Thymus (tissue), 11 donors: ENCODE data around the gene IGF2. TPM values are rescaled to one million over a fixed set of nuclear protein-coding genes. Genes with fewer than 3 reads are reported as not detected.

Source experiments
- DNase-seq, 9 donors: peaks; one replicate each; pipeline ENCODE4 v3.0.0-alpha.2; 2013; ENCODE audit warnings: low spot score in 9 of 9, low read depth in 6 of 9, missing footprints in 1 of 9
- H3K27ac ChIP-seq, 2 donors: one replicate each; pipeline ENCODE4 v1.5.1; 2013; ENCODE audit warnings: control low read depth in 1 of 2, low read depth in 1 of 2, low read length in 1 of 2, mild to moderate bottlenecking in 1 of 2, moderate library complexity in 1 of 2
- H3K27me3 ChIP-seq, 2 donors: one replicate each; pipeline ENCODE4 v1.5.1; 2013; ENCODE audit warnings: low read length in 1 of 2; ENCODE audit not compliant: control insufficient read depth in 2 of 2, insufficient read depth in 1 of 2
- H3K36me3 ChIP-seq, 2 donors: one replicate each; pipeline ENCODE4 v1.5.1; 2013; ENCODE audit warnings: low read length in 1 of 2, mild to moderate bottlenecking in 1 of 2, moderate library complexity in 1 of 2; ENCODE audit not compliant: control insufficient read depth in 2 of 2, insufficient read depth in 2 of 2
- H3K4me1 ChIP-seq, 2 donors: one replicate each; pipeline ENCODE4 v1.5.1; 2013; ENCODE audit warnings: low read length in 2 of 2; ENCODE audit not compliant: control insufficient read depth in 2 of 2, insufficient read depth in 2 of 2
- H3K4me3 ChIP-seq, 2 donors: one replicate each; pipeline ENCODE4 v1.5.1; 2013; ENCODE audit warnings: low read length in 2 of 2, control low read depth in 1 of 2, mild to moderate bottlenecking in 1 of 2
- H3K9me3 ChIP-seq, 2 donors: one replicate each; pipeline ENCODE4 v1.5.1; 2013; ENCODE audit warnings: low read length in 1 of 2, mild to moderate bottlenecking in 1 of 2; ENCODE audit not compliant: control insufficient read depth in 2 of 2, insufficient read depth in 1 of 2
- WGBS: extraction: QIAGEN DNeasy Blood & Tissue Kit; methylation state at CpG from one replicate; pipeline ENCODE4 v1.1.7; 2013; 5-methylcytosine and 5-hydroxymethylcytosine counted together
- polyA plus RNA-seq: library from polyadenylated mRNA; stranded (reverse); fragments of 200-250 nt; gene quantifications from one replicate; pipeline ENCODE4 v1.2.3, GENCODE V29; 2013
- total RNA-seq: library from RNA; stranded (reverse); fragments of 120-200 nt; gene quantifications from one replicate; pipeline ENCODE4 v1.2.4, GENCODE V29; 2013
- donor health status: healthy.

IGF2 gene
- total and polyA plus RNA-seq, 2 donors = 7.2 to 38.2 TPM

DNA sequence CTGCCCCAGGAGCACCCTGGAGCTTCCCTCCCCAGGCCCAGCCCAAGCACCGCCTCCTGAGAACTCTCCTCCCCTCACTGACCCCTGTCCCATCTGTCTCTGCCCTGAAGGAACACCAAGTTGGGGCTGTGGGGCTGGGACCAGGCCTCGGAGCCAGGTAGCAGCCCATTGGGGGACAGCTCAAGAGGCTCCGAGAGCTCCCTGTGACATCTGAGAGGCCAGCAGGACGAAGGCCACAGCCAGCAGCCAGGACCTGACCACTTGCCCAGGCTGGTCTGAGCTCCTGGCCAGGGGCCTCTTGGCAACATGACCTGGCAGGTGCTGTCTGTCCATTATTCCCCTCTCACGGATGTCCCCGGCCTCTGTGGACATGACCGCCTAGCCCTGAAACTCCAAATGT lies 33.7 kb downstream of the IGF2 start:
- WGBS = 91% methylated on average over 7 of the region's 7 CpGs
- Histone ChIP-seq H3K27me3 (peaks cover 0 to 22% of the 10 kb centered on the region in 2 donors), H3K27ac (no peak overlapping the region), H3K4me3 (no peak overlapping the region), H3K9me3 (no peaks in the 10 kb centered on the region), H3K4me1 (peaks cover 0 to 3% of the 10 kb centered on the region in 2 donors), H3K36me3 (no peaks in the 10 kb centered on the region)
- DNase-seq = no peak

DNA sequence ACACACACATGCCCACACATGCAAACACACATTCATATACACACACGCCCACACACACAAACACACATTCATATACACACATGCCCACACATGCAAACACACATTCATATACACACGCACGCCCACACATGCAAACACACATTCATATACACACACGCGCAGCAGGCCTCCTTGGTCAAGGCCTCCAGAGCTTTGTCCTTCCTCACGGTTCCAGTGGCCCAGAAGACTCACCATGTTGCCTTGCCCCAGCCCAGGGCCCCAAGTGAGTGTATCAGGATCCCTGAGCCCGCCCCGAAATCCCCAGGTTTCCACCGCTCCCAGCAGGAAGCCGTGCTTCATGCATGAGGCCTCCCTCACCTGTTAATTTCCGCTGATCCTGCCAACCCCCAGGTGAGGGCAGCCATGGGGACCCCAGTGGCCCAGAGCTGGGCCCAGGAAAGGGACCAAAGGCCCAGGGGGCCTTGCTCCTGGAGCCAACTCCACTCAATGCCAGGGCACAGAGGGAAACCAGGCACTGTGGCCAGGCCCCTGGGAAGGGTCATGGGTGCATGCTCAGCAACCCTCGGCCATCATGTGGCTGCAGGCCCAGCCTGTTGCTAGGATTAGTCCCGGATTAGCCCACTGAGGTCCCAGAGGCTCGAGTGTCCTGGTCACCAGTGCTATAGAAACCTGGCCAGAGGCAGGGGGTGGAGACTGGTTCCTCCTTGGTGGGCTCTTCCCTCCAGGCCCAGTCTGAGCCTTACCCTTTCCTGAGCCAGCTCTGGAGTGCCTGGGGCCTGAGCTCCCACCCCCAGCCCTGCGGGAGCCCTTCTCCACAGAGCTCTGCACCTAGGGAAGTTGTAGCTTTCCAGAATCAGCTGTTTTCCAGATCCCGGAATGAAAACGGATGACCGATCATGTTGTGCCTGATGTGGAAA lies 34.4 kb downstream of the IGF2 start:
- Histone ChIP-seq H3K4me1 (peaks cover 0 to 2% of the 10 kb centered on the region in 2 donors), H3K27me3 (peaks cover 0 to 21% of the 10 kb centered on the region in 2 donors), H3K27ac (no peak overlapping the region), H3K9me3 (no peaks in the 10 kb centered on the region), H3K4me3 (no peak overlapping the region), H3K36me3 (no peaks in the 10 kb centered on the region)
- WGBS = 94% methylated on average over 18 of the region's 18 CpGs
- DNase-seq = no peak

DNA sequence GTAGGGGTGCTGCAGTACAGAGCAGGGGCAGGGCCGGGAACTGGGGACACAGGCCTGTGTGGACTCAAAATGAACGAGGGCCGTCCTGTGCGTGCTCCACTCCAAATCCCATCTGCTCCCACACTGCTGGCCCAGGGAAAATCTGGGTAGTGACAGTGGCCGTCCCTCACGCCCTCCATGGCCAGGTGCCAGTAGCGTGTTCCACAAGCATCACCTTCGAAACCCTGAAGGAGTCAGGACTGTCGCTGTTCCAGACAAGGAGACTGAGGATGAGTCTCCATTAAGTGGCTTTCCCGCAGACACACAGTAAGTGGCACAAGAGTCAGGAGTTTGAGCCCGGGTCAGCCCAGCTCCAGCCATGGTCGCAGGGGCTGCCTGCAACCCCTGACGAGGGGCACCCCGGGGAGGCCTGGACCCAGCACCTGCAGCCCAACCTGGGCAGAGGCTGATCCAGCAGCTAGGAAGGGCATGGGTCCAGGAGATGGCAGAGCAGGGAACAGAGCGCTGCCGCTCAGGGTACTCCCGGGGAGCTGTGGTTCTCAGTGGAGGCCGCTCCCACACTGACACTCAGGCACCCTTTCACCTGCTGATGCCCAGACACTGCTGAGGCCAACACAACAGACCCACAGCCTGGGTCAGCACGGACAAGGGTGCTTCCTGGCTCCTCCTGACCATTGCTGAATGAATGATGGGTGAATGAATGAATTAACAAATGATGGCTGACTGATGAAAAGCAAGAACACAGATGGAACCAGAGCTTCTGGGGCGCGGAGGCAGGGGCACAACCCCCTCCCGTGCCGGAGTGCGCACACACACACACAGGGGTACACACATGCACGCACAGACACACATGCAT lies 35.3 kb downstream of the IGF2 start:
- H3K4me3 ChIP-seq = no peak overlapping the region
- no peaks in the 10 kb centered on the region for H3K9me3 ChIP-seq
- H3K27ac ChIP-seq = no peak overlapping the region
- WGBS = 97% methylated on average over 25 of the region's 25 CpGs
- no peaks in the 10 kb centered on the region for H3K4me1 ChIP-seq
- no peak for DNase-seq
- peaks cover 0 to 13% of the 10 kb centered on the region in 2 donors for H3K27me3 ChIP-seq
- no peaks in the 10 kb centered on the region for H3K36me3 ChIP-seq

DNA sequence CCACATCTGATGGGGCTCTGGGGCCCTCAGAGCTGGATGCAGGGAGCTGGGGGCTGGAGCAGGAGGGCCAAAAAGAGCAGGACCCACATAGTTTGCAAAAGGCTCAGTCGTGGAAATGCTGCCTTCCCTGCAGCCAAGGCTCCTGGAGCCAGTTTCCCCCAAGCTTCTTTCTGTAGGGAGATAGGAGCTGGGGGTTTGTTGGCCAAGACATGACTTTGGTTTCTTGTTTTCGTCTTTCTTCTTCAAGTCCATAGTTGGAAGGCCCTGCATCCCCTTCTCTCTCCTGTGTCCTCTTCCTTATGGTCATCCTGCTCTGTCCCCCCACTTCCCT lies 36.3 kb downstream of the IGF2 start:
- DNase-seq = no peak
- H3K27ac ChIP-seq = no peak overlapping the region

GRCh38 chr11:2102132-2102882 lies 36.9 kb downstream of the IGF2 start:
- no peak overlapping the region for H3K4me3 ChIP-seq
- DNase-seq = no peak
- no peaks in the 10 kb centered on the region for H3K4me1 ChIP-seq
- H3K9me3 ChIP-seq = no peaks in the 10 kb centered on the region
- WGBS = 63% methylated on average over 8 of the region's 8 CpGs
- no peak overlapping the region for H3K27ac ChIP-seq
- H3K27me3 ChIP-seq = peaks cover 0 to 5% of the 10 kb centered on the region in 2 donors
- H3K36me3 ChIP-seq = no peaks in the 10 kb centered on the region

More for the DNA sequence above, 36.3 kb downstream of the IGF2 start:
- Histone ChIP-seq H3K36me3 (no peaks in the 10 kb centered on the region), H3K4me3 (no peak overlapping the region), H3K9me3 (no peaks in the 10 kb centered on the region), H3K27me3 (peaks cover 0 to 5% of the 10 kb centered on the region in 2 donors), H3K4me1 (no peaks in the 10 kb centered on the region)
- WGBS = 80% methylated on average over 2 of the region's 2 CpGs

DNA sequence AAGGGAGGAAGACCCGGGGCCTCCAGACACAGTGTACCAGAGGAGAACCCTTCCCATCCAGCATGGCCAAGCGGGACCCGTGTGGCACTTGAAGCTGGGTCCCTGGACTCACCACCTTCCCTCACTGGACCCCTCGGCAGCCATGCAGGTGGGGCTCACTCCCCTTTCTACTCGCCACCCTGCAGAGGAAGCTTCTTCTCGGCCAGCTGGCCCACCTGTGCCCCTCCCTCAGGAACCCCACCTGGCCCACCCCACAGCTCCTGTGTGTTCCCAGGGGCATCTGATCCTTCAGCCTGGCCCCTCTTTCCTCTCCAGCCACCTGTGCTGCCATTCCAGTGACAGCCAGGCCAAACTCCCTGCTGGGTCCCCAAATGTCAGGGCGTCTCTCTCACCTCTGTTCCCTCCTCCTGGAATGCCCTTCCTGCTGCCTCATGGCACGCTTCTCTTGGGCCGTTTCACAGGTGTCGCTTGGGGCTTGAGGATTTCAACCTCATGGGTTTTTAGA lies 38.0 kb downstream of the IGF2 start:
- H3K36me3 ChIP-seq = no peaks in the 10 kb centered on the region
- H3K27ac ChIP-seq = no peak overlapping the region
- H3K9me3 ChIP-seq = no peaks in the 10 kb centered on the region
- WGBS = 95% methylated on average over 10 of the region's 10 CpGs
- no peaks in the 10 kb centered on the region for H3K4me1 ChIP-seq
- peaks cover 0 to 5% of the 10 kb centered on the region in 2 donors for H3K27me3 ChIP-seq
- no peak overlapping the region for H3K4me3 ChIP-seq
- DNase-seq = no peak

- WGBS = 79% methylated on average over 25 of the region's 25 CpGs
- Histone ChIP-seq H3K27me3 (peaks cover 0 to 6% of the 10 kb centered on the region in 2 donors), H3K4me3 (no peak overlapping the region), H3K27ac (no peak overlapping the region), H3K9me3 (no peaks in the 10 kb centered on the region), H3K36me3 (no peaks in the 10 kb centered on the region), H3K4me1 (no peaks in the 10 kb centered on the region)
- DNase-seq = no peak
These were observed 38.6 kb downstream of the IGF2 start for GRCh38 chr11:2100361-2101170.
